ENCODE measurements around the gene PSD2.
"Not testable (repeated sequence)": the region's sequence is repeated elsewhere in the genome, so short reads cannot be mapped to it uniquely, and the experiment has no call there.

The PSD2 gene

DNA sequence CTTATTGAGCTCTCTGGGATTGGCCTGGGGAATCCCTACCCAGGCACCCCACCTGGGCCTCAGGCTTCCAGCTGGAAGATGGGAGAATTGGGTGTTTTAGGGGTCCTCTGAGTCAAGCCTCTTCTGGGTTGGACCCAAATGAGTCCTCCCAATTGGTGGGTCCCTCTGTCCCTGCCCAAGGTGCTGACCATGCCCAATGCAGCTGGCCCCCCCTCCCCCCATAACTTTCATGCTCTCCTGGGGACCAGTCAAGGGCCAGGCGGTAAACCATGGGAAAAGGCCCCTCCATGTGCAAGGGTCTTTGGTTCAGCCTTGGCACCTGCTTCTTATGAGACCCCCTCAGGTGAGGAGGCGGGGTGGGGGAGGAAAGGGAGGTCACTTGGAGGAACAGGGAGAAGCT is 3.4 kb upstream of the PSD2 start:
- DNase-seq = no peak

DNA sequence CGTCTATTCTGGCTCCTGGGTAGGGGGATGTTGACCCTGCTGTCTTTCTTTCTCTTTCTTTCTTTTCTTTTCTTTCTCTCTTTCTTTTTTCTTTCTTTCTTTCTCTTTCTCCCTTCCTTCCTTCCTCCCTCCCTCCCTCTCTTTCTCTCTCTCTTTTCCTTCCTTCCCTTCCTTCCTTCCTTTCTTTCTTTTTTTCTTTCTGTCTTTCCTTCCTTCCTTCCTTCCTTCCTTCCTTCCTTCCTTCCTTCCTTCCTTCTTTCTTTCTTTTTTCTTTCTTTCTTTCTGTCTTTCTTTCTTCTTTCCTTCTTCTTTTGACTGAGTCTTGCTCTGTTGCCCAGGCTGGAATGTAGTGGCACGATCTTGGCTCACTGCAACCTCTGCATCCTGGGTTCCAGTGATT is 3.0 kb upstream of the PSD2 start:
- not testable (repeated sequence) for DNase-seq

DNA sequence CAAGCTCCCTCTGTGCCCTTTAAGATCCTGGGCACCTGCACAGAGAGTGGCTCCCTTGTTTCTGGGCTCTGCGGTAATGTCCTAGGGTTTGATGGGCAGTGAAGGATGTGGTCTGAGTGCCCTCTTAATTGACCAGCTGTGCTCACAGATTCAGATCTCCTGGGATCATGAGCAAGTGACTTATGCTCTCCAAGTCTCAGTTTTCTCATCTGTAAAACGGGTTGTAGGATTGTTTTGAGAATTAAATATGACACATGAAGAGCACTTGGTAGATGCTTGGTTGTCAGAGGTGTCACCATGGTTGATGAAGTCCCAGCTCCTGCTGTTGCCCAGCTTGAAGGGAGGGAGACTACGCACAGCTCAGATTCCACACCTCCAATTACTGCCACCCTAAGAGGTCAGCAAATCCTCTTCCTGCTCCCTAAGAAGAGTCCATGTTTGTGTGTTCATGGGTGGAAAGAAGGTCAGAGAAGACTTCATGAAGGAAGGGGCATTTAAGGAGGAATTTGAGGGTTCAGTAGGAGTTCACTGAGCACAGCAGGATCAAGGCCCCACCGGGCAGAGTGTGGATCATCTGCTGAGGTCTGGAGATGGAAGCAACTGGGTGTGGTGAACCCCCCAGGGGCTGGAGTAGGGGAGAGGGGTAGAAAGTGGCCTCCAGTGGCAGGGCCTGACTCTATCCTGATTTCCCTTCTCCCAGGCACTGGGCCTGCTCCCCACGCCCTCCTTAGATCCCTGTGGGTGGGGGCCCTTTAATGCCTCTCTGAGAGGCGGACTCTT is 1.4 kb upstream of the PSD2 start:
- DNase-seq = no peak

DNA sequence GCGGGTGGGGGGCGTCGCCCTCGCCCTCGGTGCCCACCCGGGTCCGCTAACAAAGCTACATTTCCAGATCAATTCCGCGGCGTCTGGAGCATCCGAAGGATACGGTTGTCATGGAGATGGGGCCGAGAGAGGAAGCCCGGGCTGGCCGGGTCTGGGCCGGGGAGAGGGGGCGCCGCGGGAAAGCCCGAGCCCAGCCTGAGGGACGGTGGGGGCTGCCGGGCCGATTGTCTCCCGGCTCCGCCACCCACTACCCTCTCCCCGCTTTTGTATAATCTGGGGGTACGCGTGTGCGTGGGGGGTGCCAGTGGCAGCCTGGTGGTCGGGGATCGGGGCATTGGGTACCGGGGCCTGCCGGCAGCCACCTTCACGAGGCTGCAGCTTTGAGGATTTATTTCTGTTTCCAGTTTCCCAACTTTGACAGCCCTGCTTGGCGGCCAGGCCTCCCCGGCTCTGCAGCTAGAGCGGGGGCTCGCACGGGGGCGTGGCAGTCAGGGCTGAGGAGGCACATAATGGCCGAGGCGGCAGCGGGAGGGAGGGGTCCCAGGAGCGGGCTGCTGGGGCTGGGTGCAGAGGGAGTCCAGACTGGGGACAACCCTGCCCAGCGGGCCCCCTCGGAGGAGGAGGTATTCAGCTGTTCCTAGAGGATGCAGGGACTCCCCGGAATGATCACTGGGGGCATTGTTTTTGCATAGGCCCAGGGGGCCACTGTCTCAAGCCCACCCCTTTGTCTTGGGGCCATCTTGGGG is 626 bp downstream of the PSD2 start:
- DNase-seq = no peak

DNA sequence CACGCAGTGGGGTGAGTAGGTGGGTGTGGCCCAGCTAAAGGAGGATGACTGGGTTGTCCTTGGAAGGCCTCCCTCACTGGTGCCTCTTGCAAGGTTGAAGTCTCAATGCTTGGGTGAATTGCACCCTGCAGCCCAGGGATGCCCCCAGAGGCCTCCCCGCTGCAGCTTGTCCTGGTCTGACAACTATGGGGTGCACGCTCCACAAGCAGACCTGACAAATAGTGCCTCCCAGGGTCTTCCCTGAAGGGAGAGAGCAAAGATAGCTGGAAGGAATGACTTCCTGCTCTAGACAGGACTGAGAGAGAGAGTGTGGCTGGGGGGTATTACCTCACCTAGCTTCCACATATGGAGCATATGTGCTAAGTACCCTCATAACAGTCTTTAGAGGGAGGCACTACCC is 1.7 kb downstream of the PSD2 start:
- no peak for DNase-seq

DNA sequence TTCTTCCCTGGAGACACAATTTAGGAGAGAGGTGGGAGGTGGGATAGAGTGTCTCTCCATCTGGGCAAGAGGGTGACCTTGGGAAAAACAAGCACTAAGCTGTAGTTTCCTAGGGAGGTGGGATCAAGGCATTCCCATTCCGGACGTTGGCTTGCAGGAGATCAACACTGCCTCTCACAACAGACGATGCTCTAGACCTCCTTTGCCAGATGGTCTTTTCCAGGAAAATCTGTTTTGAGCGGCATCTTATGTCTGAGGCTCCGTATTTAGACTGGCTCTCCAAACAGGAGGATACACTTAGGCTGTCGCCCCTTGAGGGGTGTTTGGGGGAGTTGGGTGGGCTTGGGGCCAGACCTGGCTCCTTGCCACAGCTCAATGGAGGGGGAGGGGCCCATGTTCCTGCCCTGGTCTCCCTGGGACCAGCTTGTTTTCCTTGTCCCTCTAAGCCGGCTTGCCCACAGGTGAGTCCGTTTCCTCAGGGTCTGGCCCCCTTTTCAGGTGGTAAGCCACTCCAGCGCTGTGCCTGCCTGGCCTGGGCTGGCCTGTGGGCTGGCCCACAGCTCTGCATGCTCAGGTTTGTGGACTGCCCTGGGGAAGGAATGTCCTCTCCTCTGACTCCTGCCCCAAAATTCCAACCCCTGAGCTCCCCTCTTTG is 2.4 kb downstream of the PSD2 start:
- no peak for DNase-seq

DNA sequence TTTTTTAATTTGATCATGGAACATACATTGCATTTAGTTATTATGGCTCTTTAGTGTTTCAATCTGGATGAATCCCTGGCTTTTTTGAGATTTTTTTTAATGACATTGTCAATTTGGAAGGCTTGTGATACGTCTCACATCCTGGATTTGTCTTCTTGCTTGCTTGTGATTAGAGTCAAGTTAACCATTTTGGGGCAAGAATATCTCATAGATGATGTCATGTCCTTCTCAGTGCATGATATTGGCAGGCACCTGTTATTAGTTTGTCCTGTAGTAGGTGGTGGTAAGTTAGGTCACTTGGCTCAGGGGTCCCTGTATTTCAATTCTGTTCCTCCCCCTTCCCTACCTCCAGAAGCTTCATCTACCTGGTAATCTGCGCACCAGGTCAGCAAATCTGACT is 3.3 kb downstream of the PSD2 start:
- no peak for DNase-seq

DNA sequence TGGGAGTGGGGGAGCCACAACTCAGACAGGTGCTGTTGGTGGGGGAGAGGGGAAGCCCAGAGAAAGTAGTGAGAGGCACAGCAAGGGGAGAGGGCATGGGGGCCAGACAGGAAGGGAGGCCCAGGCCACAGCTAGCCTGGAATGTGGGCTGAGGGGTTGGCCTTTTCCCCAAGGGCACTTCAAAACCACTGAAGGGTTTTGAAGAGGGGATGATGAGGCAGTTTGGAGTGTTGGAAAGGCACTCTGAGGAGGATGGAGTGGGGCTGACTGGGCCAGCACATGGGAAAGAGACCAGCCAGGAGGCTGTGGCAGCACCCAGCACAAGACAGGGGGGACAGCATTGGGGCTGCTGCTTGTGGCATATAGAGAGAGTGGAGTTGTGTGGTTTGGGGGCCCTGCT is 3.8 kb downstream of the PSD2 start:
- no peak for DNase-seq

DNA sequence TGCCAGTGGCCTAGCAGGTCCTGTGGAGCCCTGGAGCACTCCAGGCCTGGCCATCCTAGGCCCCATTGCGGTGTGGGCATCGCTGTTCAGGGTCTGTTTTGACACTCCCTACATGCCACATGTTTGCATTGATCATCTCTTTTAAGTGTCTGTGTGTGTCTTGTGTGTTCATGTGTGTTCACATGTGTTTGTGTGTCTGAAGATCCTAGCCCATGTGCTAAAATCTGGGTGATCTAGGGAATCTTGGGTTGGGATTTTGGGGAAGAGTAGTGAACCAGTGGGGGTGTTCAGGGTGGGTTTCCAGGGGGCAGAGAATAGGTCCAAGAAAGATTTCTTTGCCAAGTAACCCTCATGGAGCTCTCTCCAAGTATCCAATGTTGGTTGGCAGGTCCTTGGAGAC is 8.4 kb downstream of the PSD2 start:
- DNase-seq = no peak

DNA sequence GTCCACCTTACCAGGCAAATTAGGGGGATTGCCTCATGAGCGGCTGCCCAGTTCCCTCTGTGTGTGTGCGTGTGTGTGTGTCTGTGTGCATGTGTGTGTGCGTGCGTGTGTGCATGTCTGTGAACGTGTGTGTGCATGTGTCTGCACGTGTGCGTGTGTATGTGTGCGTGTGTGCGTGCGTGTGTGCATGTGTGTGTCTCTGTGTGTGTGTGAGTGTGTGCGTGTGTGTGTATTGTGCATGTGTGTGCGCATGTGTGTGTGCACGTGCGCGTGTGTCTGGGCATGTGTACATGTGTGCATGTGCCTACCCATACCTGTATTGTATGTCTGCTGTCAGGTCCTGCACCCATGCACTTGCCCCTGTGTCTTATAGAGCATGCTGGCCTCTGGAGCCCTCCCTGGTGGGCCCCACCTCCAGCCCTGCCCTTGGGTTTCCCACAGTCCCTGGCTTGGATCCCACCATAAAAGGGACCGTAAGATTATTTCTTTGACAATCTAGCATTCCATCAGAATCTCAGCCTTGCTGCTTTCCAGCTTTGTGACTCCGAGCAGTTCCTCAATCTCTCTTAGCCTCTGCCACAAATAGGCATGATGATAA is 9.3 kb downstream of the PSD2 start:
- DNase-seq = no peak

DNA sequence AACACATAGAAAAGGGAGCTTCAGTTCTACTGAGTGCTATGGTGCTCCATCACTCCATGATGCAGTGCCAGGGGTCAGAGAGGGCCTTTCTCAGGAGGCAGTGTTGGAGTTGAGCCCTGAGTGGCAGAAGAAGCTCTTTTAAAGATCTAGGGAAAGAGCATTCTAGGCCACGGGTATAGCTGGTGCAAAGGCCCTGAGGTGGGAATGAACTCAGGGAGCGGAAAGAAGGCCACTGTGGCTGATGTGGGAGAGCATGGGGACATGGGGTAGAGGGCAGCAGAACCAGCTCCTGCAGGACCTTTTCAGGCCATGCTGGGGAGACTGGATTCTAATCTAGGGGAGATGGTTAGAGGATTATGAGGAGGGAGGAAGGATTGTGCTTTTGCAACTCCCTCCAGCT is 9.9 kb downstream of the PSD2 start:
- DNase-seq = no peak

DNA sequence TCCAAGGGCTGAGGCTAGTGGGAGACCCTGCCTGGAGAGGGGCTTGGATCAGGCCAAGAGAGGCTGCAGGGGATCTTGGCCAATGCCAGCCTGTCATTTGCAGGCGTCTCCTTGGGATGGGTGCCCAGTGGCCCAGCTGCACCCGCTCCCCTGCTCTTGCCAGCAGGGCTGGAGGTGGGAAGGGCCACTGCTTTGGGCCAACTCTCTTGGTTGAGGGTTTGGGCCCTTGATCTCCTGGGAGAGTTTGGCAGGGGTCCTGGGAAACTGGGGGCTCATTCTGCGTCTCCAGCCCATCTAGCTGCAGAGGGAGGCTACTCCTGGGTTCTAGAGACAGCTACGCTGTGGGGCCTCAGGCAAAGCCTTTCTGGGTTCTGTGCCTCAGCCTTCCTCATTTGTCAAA is 10.5 kb downstream of the PSD2 start:
- no peak for DNase-seq

DNA sequence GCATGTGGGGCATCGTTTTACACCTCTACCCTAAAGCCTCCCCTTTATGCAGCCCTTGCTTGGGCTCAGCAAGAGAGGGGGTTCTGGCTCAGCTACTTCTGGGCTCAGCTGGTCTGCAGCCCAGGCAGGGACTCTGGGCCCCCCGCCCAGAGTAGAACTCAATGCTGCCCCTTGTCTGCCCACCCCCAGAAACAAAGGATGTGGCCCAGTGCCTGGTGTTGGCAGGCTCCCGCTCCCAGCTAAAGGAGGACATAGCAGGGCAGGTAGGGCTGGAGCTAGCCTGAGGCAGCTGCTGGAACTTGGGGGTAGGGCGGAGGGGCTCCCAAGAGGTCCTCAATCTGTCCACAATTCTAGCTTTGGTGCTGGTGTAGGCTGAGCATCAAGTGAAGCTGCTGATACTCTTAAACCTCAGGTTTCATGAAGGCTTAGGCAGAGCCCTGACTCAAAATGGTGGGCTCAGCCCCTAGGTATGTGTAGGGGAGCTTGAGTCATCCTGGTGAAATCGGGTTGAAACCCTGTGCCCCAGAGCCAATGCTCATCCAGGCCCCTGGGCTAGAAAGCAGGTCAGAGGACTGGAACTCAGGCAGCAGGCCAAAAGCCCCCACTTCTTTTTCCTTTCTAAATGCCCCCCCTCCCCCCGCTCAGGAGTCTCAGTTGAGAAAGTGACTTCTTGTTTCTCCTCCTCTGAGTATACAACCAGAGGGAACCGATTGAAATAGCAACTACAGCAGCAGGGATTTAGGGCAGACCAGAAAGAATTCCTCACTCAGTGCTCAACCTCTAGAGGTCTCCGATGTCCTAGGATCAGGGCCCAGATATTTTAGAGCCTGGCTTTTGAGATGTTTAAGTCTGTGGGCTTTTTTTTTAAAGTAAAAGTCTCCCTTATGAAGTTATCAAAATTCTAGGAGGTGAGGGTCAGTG is 11.4 kb downstream of the PSD2 start:
- DNase-seq = peak in 1 of 4 experiments; percentile 1

DNA sequence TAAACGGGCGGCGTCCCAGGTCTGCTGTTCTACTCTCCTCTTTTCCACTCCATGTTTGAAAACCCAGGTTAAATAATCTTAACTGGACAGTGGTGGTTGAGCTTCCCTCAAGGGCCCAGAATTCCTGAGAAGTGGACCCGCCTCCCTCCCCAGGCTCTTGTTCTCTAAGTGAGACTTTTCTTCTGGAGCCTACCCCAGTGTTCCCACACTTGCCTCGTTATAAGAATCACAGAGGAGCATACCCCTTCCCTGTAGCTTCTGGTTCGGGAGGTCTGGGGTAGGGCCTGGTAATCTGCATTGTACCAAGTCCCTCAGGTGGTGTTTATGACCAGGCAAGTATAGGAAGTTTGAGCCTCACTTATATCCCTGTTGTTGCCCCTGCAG is 12.0 kb downstream of the PSD2 start:
- DNase-seq = no peak

DNA sequence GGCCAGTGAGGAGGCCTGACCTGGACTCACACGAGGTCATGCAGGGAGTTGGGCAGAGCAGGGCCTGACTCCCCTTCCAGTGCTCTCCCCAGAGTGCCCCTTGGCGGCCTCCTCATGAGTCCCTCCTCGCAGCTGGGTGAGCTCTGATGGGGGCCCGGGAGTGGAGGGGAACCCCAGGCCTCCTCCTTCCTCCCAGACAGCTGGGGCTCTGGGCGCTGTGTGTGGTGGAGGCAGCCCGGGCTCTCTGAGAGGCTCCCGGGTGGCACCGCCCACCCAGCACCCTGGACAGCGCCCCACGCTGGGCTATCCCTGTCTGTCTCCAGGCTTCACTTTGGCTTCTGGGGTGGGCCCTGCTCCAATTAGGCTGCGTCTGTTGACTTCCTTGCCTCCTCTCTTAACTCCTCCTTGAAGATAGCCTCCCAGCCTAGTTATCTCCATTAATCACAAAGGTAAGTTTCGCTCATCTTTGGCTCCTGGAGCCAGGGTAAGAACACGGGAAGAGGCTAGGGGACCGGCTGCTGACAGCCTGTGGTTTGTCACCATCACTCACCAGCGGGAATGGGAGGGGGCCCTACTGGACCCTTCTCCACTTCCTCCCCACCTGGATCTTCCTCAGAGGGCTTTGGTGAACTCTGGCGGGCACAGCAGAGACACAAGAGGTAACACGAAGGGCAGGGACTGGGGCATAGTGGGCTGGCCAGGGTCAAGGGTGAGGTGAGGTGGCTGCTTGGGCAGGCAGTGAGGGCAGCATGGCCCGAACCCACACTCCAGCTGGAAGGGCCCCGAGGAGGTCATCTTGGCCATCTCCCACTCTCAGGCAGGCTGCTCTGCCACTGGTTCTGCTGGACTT is 13.1 kb downstream of the PSD2 start:
- peak; percentile 27 to 74 (median 48) for DNase-seq

DNA sequence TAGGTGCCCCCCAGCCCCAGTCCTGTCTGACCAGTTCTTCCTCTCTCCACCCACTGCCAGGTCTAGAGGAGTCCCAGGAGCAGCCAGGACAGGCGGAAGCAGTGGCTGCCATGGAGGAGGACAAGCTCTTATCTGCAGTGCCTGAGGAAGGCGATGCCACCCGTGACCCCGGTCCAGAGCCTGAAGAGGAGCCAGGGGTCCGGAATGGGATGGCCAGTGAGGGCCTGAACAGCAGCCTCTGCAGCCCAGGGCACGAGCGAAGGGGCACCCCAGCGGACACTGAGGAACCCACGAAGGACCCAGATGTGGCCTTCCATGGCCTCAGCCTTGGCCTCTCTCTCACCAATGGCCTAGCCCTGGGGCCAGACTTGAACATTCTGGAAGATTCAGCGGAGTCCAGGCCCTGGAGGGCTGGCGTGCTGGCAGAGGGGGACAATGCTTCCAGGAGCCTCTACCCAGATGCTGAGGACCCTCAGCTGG is 13.8 kb downstream of the PSD2 start:
- no peak for DNase-seq

DNA sequence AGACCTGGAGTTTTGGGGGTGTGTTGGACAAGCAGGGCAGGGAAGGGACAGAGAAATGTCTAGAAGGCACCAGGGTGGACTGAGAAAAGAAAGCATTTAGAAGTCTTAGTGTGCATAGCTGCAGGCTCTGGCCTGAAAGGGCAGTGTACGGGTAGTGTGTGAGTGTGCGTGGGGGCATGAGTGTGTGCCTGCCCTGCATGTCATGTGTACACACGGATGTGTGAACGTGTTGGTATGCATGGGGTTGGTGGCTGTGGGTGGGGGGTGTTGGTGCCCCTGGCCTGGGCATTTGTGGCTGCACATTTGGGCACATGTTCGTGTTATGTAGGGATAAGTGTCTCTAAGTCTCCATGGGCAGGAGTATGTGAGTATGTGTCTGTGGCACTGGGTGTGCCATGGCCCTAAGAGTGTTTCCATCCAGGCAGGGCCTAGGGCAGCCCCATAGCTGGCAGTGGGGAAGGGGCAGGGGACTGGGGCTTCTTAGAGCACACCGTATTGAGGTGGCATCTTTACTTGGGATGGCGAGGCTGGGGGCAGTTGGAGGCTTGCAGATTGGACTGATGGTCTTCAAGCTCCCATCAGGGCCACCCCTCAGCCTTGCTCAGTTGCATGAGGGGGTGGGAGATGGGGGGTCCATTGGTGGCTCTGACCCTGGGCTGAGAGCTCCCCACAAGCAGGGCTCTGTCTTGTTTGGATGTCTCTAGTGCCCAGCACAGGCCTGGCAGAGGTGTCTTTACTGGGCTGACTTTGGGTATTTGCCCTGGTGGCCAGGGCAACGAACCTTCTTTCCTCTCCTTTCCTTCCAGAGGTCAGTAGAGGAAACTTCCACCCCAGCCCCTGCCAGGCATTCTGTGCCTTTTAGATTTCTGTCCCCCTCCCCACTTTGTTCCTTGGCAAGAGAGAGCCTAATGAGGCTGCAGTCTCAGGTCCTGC is 15.0 kb downstream of the PSD2 start:
- no peak for DNase-seq

DNA sequence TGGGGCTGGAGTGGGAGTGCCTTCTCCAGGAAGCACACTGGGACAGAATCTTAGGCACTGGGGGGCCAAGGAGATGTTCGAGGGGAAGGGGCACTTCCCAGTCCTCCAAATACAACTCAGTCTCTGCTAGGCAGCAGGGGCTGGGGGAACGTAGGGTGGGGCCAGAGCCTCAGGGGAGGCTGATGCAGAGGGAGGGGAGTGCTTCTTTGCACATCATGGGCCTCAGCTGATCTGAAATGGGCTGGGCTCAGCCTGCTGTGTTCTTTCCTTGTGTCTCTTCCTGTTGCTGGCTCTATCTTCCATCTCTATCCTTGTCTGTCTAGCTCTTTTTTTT is 15.6 kb downstream of the PSD2 start:
- no peak for DNase-seq

DNA sequence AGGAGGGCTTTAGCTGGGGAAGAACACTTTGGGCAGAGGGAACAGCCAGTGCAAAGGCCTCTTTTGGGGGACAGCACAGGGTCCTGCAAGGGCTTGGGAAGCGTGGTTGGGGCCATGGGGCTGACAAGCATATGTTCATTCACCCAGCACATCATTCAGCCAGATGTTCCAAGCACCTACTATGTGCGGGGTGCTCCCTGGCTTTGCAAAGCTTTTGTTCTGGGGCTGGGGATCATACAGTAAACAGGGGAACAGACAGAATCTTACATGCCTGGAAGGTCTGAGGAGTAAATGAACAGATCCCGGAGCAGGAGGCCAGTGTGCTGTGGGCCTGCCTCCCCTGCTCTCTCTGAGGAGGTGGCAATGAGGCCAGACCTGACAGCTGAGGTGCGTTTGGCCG is 16.7 kb downstream of the PSD2 start:
- DNase-seq = no peak
